GM23338 (cell line): Measurements from ENCODE around the gene GPHN. TPM values are rescaled to one million over a fixed set of nuclear protein-coding genes. Genes with fewer than 3 reads are reported as not detected.

Experiments used
- ATAC-seq: fragments of 200-7000 bp; cut with Tn5 transposase; 3 replicates; pipeline ENCODE4 v1.9.1; 2020
- DNase-seq: peaks from one replicate; pipeline ENCODE4 v3.0.0-alpha.2; 2015; ENCODE audit warnings: low spot score
- H2AFZ ChIP-seq: fragments of 200-600 bp; sonication (generic); 2 replicates; pipeline ENCODE4 v1.8.0; 2016; ENCODE audit warnings: antibody characterized with exemption, mild to moderate bottlenecking, moderate library complexity
- H3F3A ChIP-seq: fragments of 200-600 bp; sonication (generic); replicated peaks from 2 replicates; pipeline ENCODE4 v1.8.0; 2017; ENCODE audit warnings: antibody characterized with exemption, mixed run types, low read depth
- H3K27ac ChIP-seq: fragments of 200-600 bp; sonication (generic); 2 replicates; pipeline ENCODE4 v1.6.1; 2016; ENCODE audit warnings: low read depth
- H3K27me3 ChIP-seq: fragments of 200-600 bp; sonication (generic); 2 replicates; pipeline ENCODE4 v1.8.0; 2016; ENCODE audit warnings: mild to moderate bottlenecking, mixed run types, moderate library complexity; ENCODE audit not compliant: insufficient read depth
- H3K36me3 ChIP-seq: fragments of 200-600 bp; sonication (generic); 2 replicates; pipeline ENCODE4 v1.8.0; 2016; ENCODE audit warnings: mild to moderate bottlenecking; ENCODE audit not compliant: insufficient read depth
- H3K4me1 ChIP-seq: fragments of 200-600 bp; sonication (generic); 2 replicates; pipeline ENCODE4 v1.8.0; 2016; ENCODE audit warnings: mild to moderate bottlenecking, moderate library complexity; ENCODE audit not compliant: insufficient read depth
- H3K4me2 ChIP-seq: fragments of 200-600 bp; sonication (generic); 2 replicates; pipeline ENCODE4 v1.7.1; 2017; ENCODE audit warnings: mixed run types
- H3K4me3 ChIP-seq: fragments of 200-600 bp; sonication (generic); 2 replicates; pipeline ENCODE4 v1.6.1; 2016; ENCODE audit warnings: mixed run types
- H3K79me2 ChIP-seq: fragments of 200-600 bp; sonication (generic); replicated peaks from 2 replicates; pipeline ENCODE4 v1.8.0; 2017; ENCODE audit warnings: mild to moderate bottlenecking; ENCODE audit not compliant: insufficient read depth
- H3K9me2 ChIP-seq: fragments of 200-600 bp; sonication (generic); 2 replicates; pipeline ENCODE4 v1.8.0; 2017; ENCODE audit not compliant: insufficient read depth
- H4K20me1 ChIP-seq: fragments of 200-600 bp; sonication (generic); replicated peaks from 2 replicates; pipeline ENCODE4 v1.8.0; 2017; ENCODE audit warnings: mild to moderate bottlenecking; ENCODE audit not compliant: insufficient read depth
- H3K27ac Mint-ChIP-seq: 2 replicates; pipeline ENCODE4 v1.8.0; 2020; ENCODE audit warnings: inconsistent platforms, mild to moderate bottlenecking, moderate library complexity, mixed read lengths
- H3K27me3 Mint-ChIP-seq: 3 replicates; pipeline ENCODE4 v1.8.0; 2022; ENCODE audit warnings: low read depth, mild to moderate bottlenecking, moderate library complexity, mixed read lengths, inconsistent platforms; ENCODE audit not compliant: insufficient read depth, poor library complexity
- H3K36me3 Mint-ChIP-seq: 3 replicates; pipeline ENCODE4 v1.8.0; 2021; ENCODE audit warnings: low read depth, mild to moderate bottlenecking, inconsistent platforms, moderate library complexity, mixed read lengths
- H3K4me1 Mint-ChIP-seq: 3 replicates; pipeline ENCODE4 v1.8.0; 2020; ENCODE audit warnings: mild to moderate bottlenecking, inconsistent platforms, mixed read lengths
- H3K4me3 Mint-ChIP-seq: 3 replicates; pipeline ENCODE4 v1.8.0; 2021; ENCODE audit warnings: moderate library complexity, mild to moderate bottlenecking, inconsistent platforms, mixed read lengths
- H3K9me3 Mint-ChIP-seq: 3 replicates; pipeline ENCODE4 v1.8.0; 2020; ENCODE audit warnings: moderate library complexity, mild to moderate bottlenecking, inconsistent platforms, mixed read lengths
- JUNB ChIP-seq: IDR thresholded peaks from one replicate; pipeline ENCODE4 v1.6.1; 2016; ENCODE audit warnings: antibody characterized with exemption; ENCODE audit not compliant: unreplicated experiment
- ZNF114 ChIP-seq: fragments of 250-450 bp; sonication (Bioruptor Pico); IDR thresholded peaks from 2 replicates; pipeline ENCODE4 v1.5.0; 2020; ENCODE audit warnings: mild to moderate bottlenecking, moderate library complexity
- polyA plus RNA-seq: library from polyadenylated mRNA; unstranded; fragments of >200 nt; fragmentation: Nextera tagmentation; extraction: Ambion mirVana; gene quantifications from 2 replicates; pipeline ENCODE4 v1.2.1, GENCODE V29; 2016
- total RNA-seq: library from RNA; depleted of rRNA; stranded (reverse); fragments of >200 nt; shearing (Covaris generic); gene quantifications from 2 replicates; pipeline ENCODE4 v1.2.3, GENCODE V29; 2014
- TF ChIP-seq, protein P1 (sequence below), 2 experiments: fragments of 200-600 bp in 1 of 2; sonication (generic) in 1 of 2; conservative IDR thresholded peaks; 2 replicates each; pipeline versions ENCODE4 v1.5.1 to v1.6.1; 2016 to 2017; ENCODE audit warnings: antibody characterized with exemption in 2 of 2, low read depth in 2 of 2, mild to moderate bottlenecking in 2 of 2, moderate library complexity in 1 of 2
- TF ChIP-seq, protein P2 (sequence below): fragments of 250-450 bp; sonication (Bioruptor Pico); IDR thresholded peaks from 2 replicates; pipeline ENCODE4 v1.5.0; 2020; ENCODE audit warnings: mild to moderate bottlenecking, moderate library complexity
- TF ChIP-seq, protein P3 (sequence below): IDR thresholded peaks from 2 replicates; pipeline ENCODE4 v1.6.1; 2016; ENCODE audit warnings: antibody characterized with exemption

Gene GPHN
- total and polyA plus RNA-seq, 2 experiments from 2014 or later = 17.6 to 20.6 TPM

DNA sequence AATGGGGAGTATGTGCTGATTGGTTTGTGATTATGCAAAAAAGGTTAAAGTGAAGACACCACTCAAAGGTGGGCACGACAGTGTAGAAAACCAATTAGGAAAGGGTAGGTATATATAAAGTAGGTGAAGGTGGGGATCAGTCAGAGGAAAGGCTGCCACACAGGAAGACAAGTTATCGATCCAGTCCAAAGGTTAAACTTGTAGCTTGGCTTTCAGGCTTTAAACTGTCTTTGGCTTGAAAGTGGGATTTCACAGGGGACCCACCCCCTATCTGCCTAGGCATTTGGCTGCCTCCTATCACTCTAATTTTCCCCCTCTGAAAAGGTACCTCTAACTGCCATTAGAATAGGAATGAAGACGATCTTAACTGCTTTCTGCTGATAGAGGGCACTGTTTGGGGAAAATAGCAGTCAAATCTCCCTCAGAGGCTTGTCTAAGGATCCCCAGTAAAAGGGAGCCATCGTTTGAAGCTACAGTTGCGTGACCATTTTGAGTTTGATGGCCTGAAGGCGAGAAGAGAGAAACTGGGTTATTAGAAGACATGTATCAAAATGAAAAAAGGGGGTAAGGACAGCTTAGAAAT, 250.2 kb downstream of the GPHN start:
- Mint-ChIP-seq H3K27ac (no peak overlapping the region), H3K27me3 (peaks cover 2% of the 10 kb centered on the region), H3K9me3 (no peaks in the 10 kb centered on the region), H3K36me3 (no peaks in the 10 kb centered on the region), H3K4me1 (peaks cover 6% of the 10 kb centered on the region), H3K4me3 (no peak overlapping the region)
- H2AFZ ChIP-seq = no peak overlapping the region
- ATAC-seq (peak; percentile 97), DNase-seq (peak; percentile 66)
- H3K4me1 ChIP-seq = peaks cover 5% of the 10 kb centered on the region; the same call in 1 of the 2 replicates
- H3K27me3 ChIP-seq = no peaks in the 10 kb centered on the region
- TF ChIP-seq, protein P1, sequence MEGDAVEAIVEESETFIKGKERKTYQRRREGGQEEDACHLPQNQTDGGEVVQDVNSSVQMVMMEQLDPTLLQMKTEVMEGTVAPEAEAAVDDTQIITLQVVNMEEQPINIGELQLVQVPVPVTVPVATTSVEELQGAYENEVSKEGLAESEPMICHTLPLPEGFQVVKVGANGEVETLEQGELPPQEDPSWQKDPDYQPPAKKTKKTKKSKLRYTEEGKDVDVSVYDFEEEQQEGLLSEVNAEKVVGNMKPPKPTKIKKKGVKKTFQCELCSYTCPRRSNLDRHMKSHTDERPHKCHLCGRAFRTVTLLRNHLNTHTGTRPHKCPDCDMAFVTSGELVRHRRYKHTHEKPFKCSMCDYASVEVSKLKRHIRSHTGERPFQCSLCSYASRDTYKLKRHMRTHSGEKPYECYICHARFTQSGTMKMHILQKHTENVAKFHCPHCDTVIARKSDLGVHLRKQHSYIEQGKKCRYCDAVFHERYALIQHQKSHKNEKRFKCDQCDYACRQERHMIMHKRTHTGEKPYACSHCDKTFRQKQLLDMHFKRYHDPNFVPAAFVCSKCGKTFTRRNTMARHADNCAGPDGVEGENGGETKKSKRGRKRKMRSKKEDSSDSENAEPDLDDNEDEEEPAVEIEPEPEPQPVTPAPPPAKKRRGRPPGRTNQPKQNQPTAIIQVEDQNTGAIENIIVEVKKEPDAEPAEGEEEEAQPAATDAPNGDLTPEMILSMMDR (conservative IDR thresholded peaks at IDR 0.05; ENCODE audit: low read depth in 2 of 2) = peak; percentile 58 to 62
- TF ChIP-seq, protein P2, sequence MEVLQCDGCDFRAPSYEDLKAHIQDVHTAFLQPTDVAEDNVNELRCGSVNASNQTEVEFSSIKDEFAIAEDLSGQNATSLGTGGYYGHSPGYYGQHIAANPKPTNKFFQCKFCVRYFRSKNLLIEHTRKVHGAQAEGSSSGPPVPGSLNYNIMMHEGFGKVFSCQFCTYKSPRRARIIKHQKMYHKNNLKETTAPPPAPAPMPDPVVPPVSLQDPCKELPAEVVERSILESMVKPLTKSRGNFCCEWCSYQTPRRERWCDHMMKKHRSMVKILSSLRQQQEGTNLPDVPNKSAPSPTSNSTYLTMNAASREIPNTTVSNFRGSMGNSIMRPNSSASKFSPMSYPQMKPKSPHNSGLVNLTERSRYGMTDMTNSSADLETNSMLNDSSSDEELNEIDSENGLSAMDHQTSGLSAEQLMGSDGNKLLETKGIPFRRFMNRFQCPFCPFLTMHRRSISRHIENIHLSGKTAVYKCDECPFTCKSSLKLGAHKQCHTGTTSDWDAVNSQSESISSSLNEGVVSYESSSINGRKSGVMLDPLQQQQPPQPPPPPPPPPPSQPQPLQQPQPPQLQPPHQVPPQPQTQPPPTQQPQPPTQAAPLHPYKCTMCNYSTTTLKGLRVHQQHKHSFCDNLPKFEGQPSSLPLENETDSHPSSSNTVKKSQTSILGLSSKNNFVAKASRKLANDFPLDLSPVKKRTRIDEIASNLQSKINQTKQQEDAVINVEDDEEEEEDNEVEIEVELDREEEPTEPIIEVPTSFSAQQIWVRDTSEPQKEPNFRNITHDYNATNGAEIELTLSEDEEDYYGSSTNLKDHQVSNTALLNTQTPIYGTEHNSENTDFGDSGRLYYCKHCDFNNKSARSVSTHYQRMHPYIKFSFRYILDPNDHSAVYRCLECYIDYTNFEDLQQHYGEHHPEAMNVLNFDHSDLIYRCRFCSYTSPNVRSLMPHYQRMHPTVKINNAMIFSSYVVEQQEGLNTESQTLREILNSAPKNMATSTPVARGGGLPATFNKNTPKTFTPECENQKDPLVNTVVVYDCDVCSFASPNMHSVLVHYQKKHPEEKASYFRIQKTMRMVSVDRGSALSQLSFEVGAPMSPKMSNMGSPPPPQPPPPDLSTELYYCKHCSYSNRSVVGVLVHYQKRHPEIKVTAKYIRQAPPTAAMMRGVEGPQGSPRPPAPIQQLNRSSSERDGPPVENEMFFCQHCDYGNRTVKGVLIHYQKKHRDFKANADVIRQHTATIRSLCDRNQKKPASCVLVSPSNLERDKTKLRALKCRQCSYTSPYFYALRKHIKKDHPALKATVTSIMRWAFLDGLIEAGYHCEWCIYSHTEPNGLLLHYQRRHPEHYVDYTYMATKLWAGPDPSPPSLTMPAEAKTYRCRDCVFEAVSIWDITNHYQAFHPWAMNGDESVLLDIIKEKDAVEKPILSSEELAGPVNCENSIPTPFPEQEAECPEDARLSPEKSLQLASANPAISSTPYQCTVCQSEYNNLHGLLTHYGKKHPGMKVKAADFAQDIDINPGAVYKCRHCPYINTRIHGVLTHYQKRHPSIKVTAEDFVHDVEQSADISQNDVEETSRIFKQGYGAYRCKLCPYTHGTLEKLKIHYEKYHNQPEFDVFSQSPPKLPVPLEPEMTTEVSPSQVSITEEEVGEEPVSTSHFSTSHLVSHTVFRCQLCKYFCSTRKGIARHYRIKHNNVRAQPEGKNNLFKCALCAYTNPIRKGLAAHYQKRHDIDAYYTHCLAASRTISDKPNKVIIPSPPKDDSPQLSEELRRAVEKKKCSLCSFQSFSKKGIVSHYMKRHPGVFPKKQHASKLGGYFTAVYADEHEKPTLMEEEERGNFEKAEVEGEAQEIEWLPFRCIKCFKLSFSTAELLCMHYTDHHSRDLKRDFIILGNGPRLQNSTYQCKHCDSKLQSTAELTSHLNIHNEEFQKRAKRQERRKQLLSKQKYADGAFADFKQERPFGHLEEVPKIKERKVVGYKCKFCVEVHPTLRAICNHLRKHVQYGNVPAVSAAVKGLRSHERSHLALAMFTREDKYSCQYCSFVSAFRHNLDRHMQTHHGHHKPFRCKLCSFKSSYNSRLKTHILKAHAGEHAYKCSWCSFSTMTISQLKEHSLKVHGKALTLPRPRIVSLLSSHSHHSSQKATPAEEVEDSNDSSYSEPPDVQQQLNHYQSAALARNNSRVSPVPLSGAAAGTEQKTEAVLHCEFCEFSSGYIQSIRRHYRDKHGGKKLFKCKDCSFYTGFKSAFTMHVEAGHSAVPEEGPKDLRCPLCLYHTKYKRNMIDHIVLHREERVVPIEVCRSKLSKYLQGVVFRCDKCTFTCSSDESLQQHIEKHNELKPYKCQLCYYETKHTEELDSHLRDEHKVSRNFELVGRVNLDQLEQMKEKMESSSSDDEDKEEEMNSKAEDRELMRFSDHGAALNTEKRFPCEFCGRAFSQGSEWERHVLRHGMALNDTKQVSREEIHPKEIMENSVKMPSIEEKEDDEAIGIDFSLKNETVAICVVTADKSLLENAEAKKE (CRISPR knock-in tag) = no peak
- H3K27ac ChIP-seq = no peak overlapping the region
- no peaks in the 10 kb centered on the region for H3F3A ChIP-seq
- H4K20me1 ChIP-seq = no peaks in the 10 kb centered on the region
- H3K79me2 ChIP-seq = no peaks in the 10 kb centered on the region
- H3K9me2 ChIP-seq = no peaks in the 10 kb centered on the region
- no peak overlapping the region for H3K4me2 ChIP-seq
- no peaks in the 10 kb centered on the region for H3K36me3 ChIP-seq
- H3K4me3 ChIP-seq = no peak overlapping the region

DNA sequence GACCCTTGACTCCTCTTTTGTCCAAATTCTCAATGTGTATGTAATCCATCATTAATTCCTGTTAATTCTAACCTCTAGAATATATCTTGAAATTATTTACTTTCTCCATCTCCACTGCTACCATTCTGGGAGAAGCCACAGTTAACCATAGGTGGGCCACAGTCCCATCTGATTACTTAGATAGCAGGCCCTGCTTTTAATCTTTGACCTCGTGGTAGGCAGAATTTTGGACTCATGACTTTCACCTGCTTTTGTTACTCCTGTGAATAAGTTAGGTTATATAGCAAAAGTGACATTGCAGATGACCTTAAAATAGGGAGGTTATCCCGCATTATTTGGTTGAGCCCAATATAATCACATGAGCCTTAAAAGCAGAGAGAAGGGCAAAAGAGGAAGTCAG, 264.2 kb downstream of the GPHN start:
- H3K27ac Mint-ChIP-seq = no peak overlapping the region
- no peak overlapping the region for H3K4me3 Mint-ChIP-seq
- no peaks in the 10 kb centered on the region for H3K36me3 ChIP-seq
- no peaks in the 10 kb centered on the region for H4K20me1 ChIP-seq
- no peak overlapping the region for H3K4me2 ChIP-seq
- H3K79me2 ChIP-seq = no peaks in the 10 kb centered on the region
- no peaks in the 10 kb centered on the region for H3K9me2 ChIP-seq
- ATAC-seq (no peak), DNase-seq (no peak)
- no peaks in the 10 kb centered on the region for H3K27me3 Mint-ChIP-seq
- peaks cover 4% of the 10 kb centered on the region; the same call in 1 of the 3 replicates for H3K4me1 Mint-ChIP-seq
- H3K27me3 ChIP-seq = no peaks in the 10 kb centered on the region
- H3K36me3 Mint-ChIP-seq = no peaks in the 10 kb centered on the region
- no peaks in the 10 kb centered on the region for H3K4me1 ChIP-seq
- no peaks in the 10 kb centered on the region for H3K9me3 Mint-ChIP-seq
- no peak overlapping the region for H3K4me3 ChIP-seq
- no peak overlapping the region for H2AFZ ChIP-seq
- H3K27ac ChIP-seq = no peak overlapping the region
- H3F3A ChIP-seq = no peaks in the 10 kb centered on the region
- TF ChIP-seq, protein P3, sequence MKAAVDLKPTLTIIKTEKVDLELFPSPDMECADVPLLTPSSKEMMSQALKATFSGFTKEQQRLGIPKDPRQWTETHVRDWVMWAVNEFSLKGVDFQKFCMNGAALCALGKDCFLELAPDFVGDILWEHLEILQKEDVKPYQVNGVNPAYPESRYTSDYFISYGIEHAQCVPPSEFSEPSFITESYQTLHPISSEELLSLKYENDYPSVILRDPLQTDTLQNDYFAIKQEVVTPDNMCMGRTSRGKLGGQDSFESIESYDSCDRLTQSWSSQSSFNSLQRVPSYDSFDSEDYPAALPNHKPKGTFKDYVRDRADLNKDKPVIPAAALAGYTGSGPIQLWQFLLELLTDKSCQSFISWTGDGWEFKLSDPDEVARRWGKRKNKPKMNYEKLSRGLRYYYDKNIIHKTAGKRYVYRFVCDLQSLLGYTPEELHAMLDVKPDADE = no peak
- no peak for TF ChIP-seq JUNB
- no peak for TF ChIP-seq ZNF114 (CRISPR knock-in tag)
